ENCODE measurements around the gene PREB. TPM values are rescaled to one million over a fixed set of nuclear protein-coding genes. Genes with fewer than 3 reads are reported as not detected.

PREB gene
- total and polyA plus RNA-seq, 2 of the 13 experiments (the other 11 are each of a cell fraction or from before 2014, with no cell fraction given), result 112 to 192 TPM

- TF ChIP-seq ARHGAP35 (CRISPR knock-in tag; IDR thresholded peaks at IDR 0.05; ENCODE audit: borderline replicate concordance) (no peak), FOXJ3 (CRISPR knock-in tag; IDR thresholded peaks at IDR 0.05; ENCODE audit: borderline replicate concordance) (no peak; the same call in 1 of the 2 replicates), ISX (CRISPR knock-in tag; conservative IDR thresholded peaks at IDR 0.05) (no peak), IKZF5 (CRISPR knock-in tag; IDR thresholded peaks at IDR 0.05) (peak; percentile 66; the same call in 1 of the 2 replicates), ZNF354B (CRISPR knock-in tag; IDR thresholded peaks at IDR 0.05) (peak; percentile 96), ZNF143 (CRISPR knock-in tag; IDR thresholded peaks at IDR 0.05) (peak; percentile 70), PITX1 (CRISPR knock-in tag; IDR thresholded peaks at IDR 0.05) (peak; percentile 79), BATF2 (CRISPR knock-in tag; IDR thresholded peaks at IDR 0.05) (no peak), ZNF691 (CRISPR knock-in tag; IDR thresholded peaks at IDR 0.05; ENCODE audit: borderline replicate concordance, low read depth) (no peak; the same call in 1 of the 2 replicates), GLMP (CRISPR knock-in tag; IDR thresholded peaks at IDR 0.05; ENCODE audit: borderline replicate concordance) (no peak), GFI1 (CRISPR knock-in tag; IDR thresholded peaks at IDR 0.05; ENCODE audit: borderline replicate concordance) (peak; percentile 57; the same call in 1 of the 2 replicates), GATAD1 (CRISPR knock-in tag; IDR thresholded peaks at IDR 0.05) (peak; percentile 69), SPEN (CRISPR knock-in tag; IDR thresholded peaks at IDR 0.05; ENCODE audit: low read depth) (peak; percentile 86), MIER3 (CRISPR knock-in tag; IDR thresholded peaks at IDR 0.05; ENCODE audit: borderline replicate concordance) (peak; percentile 66; the same call in 1 of the 2 replicates), KMT2B (CRISPR knock-in tag; IDR thresholded peaks at IDR 0.05) (no peak), JDP2 (CRISPR knock-in tag; IDR thresholded peaks at IDR 0.05; ENCODE audit: borderline replicate concordance) (no peak), IRF2 (CRISPR knock-in tag; IDR thresholded peaks at IDR 0.05) (peak; percentile 82), ZNF672 (CRISPR knock-in tag; IDR thresholded peaks at IDR 0.05) (no peak; the same call in 1 of the 2 replicates), ZNF615 (CRISPR knock-in tag; IDR thresholded peaks at IDR 0.05; ENCODE audit: borderline replicate concordance) (no peak), ZNF333 (CRISPR knock-in tag; IDR thresholded peaks at IDR 0.05; ENCODE audit: borderline replicate concordance) (no peak), NKX3-1 (CRISPR knock-in tag; IDR thresholded peaks at IDR 0.05) (0 out of 2 replicates have a peak, but pooled peaks have one; percentile 61), ZNF678 (CRISPR knock-in tag; IDR thresholded peaks at IDR 0.05) (peak; percentile 5; the same call in 1 of the 2 replicates), ZNF501 (CRISPR knock-in tag; IDR thresholded peaks at IDR 0.05) (peak; percentile 78), RXRA (CRISPR knock-in tag; IDR thresholded peaks at IDR 0.05) (peak; percentile 94), ZSCAN12 (CRISPR knock-in tag; IDR thresholded peaks at IDR 0.05) (no peak), NRL (CRISPR knock-in tag; IDR thresholded peaks at IDR 0.05; ENCODE audit: borderline replicate concordance) (peak; percentile 96; the same call in 1 of the 2 replicates), ZNF317 (CRISPR knock-in tag; IDR thresholded peaks at IDR 0.05) (no peak; the same call in 1 of the 2 replicates), MTA1 (CRISPR knock-in tag; IDR thresholded peaks at IDR 0.05; ENCODE audit: borderline replicate concordance) (peak; percentile 100)
Measured at GRCh38 chr2:27092696-27093429, 41.6 kb downstream of the PREB start (continued).

Data from HepG2 (cell line).